NCI-H774 (cell line): ENCODE measurements around the gene FRMPD1.
"Not testable (repeated sequence)": the region's sequence is repeated elsewhere in the genome, so short reads cannot be mapped to it uniquely, and the experiment has no call there.

Source experiments
- DNase-seq: peaks from one replicate; lab custom pipeline; 2025; lab: John Stamatoyannopoulos, UW

The FRMPD1 gene, protein sequence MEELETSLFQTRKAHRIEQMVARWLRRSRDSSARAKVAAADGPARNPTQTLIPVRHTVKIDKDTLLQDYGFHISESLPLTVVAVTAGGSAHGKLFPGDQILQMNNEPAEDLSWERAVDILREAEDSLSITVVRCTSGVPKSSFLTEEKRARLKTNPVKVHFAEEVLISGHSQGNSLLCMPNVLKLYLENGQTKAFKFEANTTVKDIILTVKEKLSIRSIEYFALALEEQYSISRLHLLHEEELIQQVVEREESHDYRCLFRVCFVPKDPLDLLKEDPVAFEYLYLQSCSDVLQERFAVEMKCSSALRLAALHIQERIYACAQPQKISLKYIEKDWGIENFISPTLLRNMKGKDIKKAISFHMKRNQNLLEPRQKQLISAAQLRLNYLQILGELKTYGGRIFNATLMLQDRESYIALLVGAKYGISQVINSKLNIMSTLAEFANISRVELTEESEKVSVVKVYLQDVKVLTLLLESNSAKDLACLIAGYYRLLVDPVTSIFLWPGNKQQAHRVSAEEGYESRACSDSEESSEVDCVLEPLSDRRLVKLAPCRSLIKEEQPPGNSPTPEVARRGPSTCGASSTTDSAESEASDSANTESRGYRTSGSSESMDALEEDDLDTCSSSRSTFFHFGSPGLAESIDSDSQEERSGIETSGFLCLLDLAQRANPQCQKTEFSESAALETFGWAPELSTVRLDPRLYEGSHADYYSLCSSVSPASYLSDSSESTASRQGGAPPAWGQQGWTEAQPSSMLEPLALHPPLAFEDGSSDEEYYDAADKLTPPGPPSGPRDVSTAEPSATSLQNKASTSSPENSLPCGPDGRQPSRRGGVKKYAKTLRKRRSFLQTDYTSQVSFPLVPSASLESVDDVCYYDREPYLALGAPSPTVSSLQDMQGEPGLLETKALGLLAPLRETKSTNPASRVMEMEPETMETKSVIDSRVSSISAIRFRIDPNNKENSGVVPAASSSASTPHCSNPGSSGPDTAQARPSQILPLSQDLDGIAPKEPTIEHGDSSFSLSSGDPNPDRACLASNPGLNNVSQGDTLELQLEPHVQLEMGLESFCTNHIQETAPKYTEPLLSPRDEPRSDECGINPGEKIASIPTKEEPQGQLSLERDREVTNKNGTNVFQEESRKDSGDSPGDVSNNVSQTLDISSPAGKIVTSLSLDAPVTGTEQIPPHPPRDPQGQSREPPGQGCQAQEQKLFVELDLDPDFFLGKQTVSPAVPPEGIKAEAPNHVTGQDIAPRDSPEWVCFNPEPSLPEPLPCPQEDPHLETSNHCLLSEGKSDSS (N-terminal part only)

DNA sequence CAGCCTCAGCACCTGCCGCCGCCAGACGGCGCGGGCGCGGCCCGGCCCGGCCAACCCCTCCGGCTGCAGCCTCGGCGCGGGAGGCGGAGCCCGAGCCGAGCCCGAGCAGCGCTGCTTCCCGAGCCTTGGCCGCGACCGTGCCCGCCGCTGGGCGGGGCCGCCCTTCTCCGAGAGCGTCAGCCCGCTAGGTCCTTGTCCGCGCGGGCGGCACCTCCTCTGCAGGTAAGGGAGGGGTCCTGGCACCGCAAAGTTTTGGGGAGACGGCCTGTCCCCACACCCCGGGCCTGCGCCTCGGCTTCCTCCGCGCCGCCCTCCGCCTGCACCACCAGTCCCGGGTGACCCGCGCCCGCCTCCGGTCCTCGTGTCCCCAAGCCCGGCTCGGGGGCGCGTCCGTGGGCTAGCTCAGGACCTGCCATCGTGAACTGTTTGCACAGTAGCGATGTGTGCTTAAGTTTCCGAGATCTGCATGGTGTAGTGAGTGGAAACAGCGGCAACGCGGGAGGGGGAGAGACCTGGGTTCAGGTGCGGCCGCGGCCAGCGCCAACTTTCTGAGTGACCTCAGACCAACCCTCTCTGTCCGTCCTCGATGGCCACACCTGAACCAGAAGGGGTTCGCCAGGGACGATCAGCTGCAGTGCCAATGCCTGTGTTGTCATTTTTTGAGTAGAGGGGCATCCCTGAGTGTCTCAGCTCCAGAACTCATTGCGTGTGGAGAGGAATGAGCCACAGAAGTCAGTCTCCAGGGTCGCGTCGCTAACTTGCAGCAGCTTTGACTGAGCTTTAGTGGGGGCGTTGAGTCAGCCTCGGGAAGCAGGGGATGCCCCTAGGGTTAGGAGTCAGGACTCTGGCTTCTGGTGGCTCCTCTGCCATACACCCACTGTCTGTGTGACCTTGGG is at the start of gene FRMPD1:
TSS of gene FRMPD1 (plus strand) at position 82 of the 896 bp plus-strand sequence. CDS start 41,688 bp downstream, outside the sequence.
- peak; percentile 74 for DNase-seq

DNA sequence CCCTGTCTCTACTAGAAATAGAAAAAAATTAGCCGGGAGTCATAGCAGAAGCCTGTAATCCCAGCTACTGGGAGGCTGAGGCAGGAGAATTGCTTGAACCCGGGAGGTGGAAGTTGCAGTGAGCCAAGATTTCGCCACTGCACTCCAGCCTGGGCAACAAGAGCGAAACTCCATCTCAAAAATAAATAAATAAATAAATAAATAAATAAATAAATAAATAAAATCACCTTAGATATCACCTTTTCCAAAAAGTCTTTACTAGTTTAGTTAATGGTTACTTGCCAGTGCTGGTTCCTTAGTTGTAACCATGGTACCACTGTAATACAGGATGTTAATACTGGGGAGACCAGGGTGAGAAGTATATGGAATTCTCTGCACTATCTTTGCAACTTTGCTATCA is 48.7 kb upstream of the FRMPD1 start:
- not testable (repeated sequence) for DNase-seq

DNA sequence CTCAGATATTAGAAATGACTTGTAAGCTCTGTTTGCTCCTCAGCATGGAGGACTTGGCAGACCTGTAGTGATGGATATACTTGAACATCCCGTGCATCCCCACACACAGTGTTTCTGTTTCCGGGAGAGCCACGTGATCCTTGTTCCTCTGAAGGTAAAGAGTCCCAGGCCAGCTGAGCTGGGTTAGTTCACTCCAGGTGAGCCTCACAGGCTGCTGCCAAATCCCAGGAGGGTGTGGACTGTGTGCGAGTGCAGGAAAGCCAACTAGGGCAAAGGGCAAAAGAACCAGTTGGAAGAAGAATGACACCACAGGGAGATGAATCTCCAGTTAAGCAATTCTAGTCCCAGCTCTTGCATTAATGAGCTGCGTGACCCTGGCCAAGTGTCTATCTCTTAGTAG is 47.9 kb upstream of the FRMPD1 start:
- no peak for DNase-seq

DNA sequence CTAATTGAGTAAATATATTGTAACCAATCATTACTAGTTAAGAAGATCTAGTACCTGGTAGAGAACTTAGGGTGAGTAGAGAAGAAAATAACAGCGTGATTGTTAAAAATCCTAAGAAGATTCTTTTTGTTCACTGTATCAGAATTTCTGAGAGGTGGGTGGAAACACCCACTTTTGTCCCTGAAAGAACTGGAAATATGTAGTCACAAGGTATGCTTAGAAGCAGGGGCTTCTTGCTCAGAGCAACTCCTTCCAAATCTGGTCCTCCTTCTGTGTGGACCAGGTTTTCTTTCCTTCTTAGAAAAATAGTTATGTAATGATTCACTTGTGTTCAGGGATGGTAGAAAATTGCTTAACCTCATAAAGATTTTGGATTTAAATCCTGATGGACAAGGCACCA is 46.5 kb upstream of the FRMPD1 start:
- no peak for DNase-seq

DNA sequence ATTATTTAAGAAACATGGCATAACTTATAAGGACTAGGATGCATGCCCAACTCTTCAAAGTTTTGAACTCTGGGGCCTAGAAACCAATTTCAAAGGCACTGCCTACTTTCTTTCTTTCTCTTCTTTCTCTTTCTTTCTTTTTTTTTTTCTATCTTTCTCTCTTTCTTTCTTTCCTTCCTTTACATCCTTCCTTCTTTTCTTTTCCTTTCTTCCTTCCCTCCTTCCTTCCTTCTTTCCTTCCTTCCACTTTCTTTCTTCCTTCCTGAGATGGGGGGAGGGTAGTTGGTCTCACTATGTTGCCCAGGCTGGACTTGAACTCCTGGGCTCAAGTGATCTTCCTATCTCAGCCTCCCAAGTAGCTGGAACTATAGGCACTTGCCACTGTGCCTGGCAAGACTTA is 42.5 kb upstream of the FRMPD1 start:
- DNase-seq, result no peak

DNA sequence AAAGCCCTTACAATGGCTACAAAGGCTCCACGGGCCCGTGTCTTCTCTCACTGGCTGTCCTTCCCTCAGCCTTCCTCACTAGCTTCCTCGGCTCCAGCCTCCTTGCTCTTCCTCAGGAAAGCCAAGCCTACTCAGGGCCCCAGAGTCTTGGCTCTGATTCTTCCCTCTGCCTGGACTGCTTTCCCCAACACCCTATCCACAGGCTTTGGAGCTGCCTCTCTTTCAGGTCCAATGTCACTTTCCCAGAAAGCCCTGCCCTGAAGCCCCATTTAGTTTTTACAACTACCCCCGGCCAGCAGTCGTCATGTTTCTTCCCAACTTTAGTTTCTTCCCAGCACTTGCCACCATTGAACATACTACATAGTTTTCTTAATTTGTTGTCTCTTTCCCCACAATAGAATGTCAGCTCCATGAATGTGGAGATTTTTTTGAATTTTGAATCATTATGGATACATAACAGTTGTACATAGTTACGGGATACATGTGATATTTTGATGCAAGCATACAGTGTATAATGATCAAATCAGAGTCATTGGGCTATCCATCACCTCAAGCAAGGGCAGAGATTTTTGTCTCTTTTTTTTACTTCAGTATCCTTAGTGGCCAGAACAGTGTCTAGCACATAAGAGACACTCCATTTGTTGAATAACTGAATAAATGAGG is 40.9 kb upstream of the FRMPD1 start:
- DNase-seq, result no peak

DNA sequence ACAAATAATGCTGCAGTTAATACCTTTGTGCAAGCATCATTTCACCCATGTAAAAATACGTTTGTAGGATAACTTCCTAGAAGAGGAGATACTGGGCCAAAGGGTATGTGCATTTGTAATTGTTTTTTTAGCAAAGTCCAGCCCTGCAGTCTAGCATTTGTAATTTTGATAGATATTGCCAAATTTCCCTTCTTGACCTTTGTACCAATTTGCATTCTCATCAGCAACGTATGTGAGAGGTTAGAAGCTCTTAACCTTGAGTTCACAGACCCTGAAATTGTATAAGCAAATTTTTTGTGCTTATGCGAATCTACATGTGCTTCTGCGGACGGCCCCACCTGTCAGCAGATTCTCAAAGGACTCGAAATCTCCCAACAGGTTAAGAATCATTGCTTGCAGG is 39.7 kb upstream of the FRMPD1 start:
- no peak for DNase-seq

DNA sequence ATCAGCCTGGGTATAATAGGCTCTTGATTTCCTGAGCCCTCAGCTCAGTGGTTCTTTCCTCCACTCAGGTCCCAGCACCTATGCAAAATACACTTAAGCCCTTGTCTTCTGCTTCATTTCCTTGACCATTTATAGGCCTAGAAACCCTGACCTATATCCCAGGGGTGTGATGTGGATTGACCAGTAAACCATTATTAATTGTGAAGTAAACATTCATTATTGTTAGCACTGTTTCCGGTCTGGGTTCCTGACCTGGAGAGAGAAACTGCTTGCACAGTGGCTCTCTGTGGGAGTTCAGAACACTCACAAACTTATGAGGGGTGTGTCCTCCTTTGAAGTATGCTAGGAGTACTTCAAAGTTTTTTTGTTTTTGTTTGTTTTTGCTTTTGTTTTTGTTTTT is 38.8 kb upstream of the FRMPD1 start:
- no peak for DNase-seq

DNA sequence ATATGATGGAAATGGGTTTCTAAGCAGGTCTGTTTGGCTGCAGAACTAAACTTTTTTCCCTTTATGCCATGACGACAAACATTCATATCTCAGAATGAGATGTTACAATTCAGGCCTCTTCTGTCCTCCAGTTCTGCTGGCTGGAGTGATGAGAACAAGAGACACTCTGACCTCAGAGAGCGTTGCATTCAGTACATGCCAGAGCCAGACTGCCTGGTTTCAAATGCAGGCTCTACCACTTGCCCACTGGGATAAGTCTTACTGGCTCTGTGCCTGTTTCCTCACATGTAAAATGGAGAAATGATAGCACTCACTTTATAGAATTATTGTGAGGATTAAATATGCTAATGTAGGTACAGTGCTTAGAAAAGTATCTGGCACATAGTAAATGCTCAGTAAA is 33.6 kb upstream of the FRMPD1 start:
- DNase-seq, result no peak

DNA sequence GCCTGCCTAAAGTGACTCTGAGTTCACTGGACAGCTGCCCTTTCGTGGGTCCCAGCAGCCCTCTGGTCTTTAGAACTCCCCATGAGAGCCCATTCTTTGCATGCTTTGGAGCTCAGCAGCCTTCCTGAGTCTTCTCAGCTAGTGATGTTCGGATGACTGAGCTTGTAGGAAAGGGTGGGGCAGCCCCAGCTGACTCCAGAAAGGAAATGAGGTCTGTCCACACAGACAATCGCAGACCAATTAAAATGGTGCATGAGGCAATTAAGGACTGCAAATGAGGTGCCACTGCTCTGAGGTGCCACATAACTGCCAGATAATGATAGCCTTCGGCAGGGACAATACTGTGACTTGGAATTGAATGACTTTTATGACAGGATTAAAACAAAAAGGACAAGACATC is 32.9 kb upstream of the FRMPD1 start:
- no peak for DNase-seq

DNA sequence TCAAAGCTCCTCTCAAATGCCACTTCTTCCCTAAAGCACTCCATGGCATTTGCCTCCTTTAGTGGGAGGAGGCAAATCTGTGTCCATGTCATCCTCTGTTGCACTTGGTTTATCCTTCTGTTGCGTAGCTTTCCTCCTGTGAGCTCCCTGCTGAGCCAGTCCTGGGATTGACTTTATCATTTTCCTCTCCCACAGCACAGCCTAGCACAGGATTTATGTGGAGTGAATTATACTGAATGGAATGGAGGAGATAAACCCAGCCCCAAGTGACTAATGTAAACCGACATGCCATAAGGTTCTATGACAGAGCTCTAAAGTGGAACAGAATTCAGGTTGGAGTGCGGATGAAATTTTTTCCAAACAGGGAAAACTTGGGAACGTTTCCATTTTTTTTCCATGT is 31.9 kb upstream of the FRMPD1 start:
- DNase-seq, result no peak

DNA sequence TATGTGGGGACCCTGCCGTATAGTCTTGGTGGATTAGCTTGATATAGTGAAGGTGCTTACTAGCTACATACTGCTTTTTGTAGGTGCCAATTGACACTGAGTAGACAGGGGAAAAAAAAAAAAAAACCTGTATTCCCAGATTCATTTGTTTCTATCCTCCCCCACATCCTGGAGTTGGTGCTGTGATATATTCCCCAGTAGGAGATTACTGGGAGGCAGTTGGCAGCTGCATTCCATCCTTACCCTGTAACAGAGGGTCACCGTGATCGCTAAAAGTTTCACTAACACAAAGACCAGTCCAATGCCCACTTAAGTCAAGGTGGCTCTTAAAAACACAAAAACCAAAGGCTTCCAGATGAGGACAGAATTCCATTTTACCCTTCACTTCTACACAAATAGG is 30.9 kb upstream of the FRMPD1 start:
- DNase-seq, result no peak

DNA sequence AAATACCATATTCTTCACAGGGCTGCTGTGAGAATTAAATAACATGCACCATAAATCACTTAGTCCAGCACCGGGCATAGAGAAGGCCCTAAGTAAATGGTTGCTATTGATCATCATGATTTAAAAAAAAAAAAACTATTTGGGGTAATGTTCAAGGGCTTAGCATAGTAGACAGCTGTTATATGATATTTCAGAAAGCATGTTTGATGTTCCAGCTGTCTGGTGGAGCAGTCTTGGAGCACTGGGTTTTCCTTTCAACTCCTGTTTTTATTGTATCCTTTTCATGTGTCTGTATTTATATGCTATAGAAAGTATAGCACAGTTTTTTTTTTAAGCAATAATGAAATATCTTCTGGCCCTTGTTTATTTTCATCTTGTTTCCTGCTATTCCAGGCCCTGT is 30.4 kb upstream of the FRMPD1 start:
- no peak for DNase-seq

DNA sequence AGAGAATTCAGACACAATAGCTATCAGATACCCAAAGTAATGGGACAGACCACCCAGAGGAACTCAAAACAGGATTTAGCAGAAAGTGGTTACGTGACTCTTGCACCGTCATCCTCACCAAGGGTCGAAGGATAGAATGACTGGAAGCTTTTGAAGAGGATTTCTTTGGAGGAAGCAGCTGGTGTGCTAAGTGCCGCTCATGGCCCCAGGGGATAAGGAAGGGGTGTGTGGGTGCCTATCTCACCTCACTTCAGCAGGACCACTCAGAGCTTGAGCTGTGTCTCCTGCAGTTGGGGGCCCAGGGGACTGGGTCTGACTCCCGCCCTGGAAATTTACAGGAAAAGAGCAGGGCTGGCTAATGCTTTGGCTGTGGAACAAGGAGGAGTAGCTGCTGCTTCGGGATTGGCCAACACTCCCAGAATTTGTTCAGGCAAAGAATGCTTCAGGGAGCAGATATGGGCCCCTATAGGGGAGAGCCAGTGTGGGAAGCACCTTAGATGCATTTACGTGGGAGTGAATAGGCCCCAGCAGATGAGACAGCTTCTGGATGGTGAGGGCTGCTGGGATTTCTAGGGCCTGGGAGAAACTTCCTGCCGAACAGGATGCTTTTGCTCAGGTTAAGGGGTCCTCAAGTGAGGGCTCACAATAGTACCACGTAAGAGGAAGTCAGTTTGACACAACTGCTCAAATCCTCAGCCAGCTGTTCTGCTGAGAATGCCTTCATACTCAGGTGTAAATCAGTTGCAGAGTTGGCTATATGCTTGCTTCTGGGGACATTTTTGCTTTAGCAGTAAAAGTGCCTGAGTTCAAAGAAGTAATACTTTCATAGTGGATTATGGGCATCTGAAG is 29.3 kb upstream of the FRMPD1 start:
- DNase-seq, result no peak

DNA sequence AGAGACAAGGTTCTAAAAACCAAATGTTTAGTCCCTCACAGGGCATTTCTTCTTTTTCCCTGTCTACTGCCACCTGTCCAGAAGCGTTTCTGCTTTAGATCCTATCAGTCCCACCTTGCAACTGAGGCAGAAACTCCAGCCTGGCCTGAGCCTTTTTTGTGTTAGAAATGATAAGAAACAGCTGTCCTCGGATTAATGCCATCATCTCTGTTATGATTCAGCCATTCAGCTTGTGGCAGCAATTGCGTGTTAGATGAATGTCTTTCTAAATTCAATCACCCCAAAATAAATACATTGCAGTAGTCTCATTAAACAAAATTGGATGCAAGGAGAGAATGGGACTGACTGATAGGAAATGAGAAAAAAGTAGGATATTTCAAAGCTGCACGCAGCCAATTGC is 28.3 kb upstream of the FRMPD1 start:
- DNase-seq, result no peak

DNA sequence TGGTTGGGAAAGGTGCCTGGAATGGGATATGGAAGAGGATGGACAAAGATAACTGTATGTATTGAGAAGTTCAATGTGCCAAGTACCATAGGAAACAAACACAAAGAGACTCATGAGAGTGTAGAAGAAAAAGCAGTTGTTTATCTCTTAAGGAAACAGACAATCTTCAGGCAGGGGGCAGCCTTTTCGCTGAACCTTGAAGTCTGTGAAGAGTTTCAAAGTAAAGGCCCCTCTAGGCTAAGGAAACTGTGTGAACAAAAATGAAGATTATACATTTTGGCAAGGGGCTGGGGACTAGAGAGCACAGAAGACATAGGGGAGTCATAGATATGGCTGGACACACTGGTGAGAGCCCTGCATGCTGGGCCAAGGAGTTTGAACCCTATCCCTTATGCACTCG is 27.5 kb upstream of the FRMPD1 start:
- no peak for DNase-seq

DNA sequence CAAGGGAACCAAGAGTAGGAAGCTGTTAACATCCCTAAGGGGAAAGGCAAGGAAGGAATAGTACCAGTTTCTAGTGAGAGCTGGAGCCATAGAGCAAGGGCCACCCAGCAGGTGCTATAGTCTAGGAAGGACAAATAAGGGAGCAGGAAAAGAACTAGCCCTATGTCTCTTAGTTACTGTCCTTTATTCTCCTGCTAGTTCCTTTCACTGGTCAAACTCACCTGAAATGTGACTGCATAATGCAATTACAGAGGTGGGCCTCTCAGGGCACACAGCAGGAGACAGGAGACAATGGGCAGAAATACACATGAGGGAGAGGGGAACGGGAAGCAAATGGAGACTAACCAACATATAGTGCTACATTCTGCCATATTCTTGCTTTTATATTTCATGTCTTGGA is 26.7 kb upstream of the FRMPD1 start:
- no peak for DNase-seq

DNA sequence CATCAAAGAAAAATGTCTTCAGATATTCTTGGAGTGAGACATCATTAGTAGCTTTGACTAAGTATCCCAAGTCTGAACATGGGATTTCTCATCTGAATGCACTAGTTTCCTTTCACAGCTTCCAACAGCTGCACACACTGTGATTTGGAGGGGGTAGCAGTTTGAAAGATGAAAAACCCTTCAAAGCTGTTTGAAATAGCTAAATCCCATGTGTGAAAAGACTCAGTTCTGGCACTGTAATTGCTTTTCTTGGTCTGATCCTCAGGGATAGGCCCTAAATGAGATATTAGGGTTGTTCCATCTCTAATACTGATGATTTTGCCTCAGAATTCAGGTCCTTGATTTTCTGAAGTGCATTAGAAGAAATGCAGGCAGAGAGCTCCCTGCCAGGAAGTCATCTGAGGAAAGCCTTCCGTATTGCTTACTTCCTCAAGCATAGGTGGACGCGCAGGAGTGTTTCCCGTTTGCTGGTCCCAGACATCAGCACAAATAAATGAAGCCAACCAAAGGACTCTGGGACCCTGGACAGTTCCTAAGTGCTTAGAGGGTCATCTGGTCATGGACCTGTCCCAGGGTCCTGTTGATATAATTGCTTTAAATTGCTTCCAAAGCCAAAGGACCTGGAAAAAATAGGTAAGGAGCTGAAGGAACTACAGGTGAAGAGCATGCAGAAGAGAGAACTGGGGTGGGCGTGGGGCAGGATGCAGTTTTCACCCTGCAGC is 25.6 kb upstream of the FRMPD1 start:
- no peak for DNase-seq

DNA sequence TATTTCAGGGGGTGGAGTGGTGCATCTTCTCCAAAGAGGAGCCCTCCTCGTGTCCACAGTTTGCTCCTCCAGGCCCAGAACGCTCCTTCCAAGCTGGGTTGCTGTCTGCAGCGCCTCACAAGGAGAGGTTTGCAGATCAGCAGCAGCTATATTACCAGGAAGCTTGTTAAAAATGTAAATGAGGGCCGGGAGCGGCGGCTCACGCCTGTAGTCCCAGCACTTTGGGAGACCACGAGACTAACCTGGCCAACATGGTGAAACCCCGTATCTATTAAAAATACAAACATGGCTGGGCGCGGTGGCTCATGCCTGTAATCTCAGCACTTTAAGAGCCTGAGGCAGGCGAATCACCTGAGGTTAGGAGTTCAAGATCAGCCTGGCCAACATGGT is 25.0 kb upstream of the FRMPD1 start:
- DNase-seq, result no peak
